Measurements from ENCODE around the gene WNT9A. TPM values are rescaled to one million over a fixed set of nuclear protein-coding genes. Genes with fewer than 3 reads are reported as not detected.
"Not testable (repeated sequence)": the region's sequence is repeated elsewhere in the genome, so short reads cannot be mapped to it uniquely, and the experiment has no call there.

The WNT9A gene
- total RNA-seq, 1 donor from 2014 or later: 14.6 TPM

GRCh38 chr1:227886503-227886961, 61.2 kb downstream of the WNT9A start:
- DNase-seq: peak; percentile 69

GRCh38 chr1:227885648-227886502, 61.9 kb downstream of the WNT9A start:
- peak; percentile 66 for DNase-seq

GRCh38 chr1:227885135-227885647, 62.5 kb downstream of the WNT9A start:
- no peak for DNase-seq

GRCh38 chr1:227884370-227885134, 63.2 kb downstream of the WNT9A start:
- DNase-seq: no peak

- no peak for DNase-seq
These were observed 64.0 kb downstream of the WNT9A start for GRCh38 chr1:227883641-227884301.

- no peak for DNase-seq
These were observed 64.6 kb downstream of the WNT9A start for GRCh38 chr1:227883073-227883520.

GRCh38 chr1:227880342-227880924, 67.3 kb downstream of the WNT9A start:
- DNase-seq: no peak

- not testable (repeated sequence) for DNase-seq
These were observed 69.9 kb downstream of the WNT9A start for GRCh38 chr1:227877810-227878209.

GRCh38 chr1:227871892-227872291, 75.8 kb downstream of the WNT9A start:
- DNase-seq: not testable (repeated sequence)

GRCh38 chr1:227870366-227870765, 77.4 kb downstream of the WNT9A start:
- no peak for DNase-seq

GRCh38 chr1:227869851-227870305, 77.9 kb downstream of the WNT9A start:
- DNase-seq: peak; percentile 50

- DNase-seq: no peak
These were observed 78.4 kb downstream of the WNT9A start for GRCh38 chr1:227869279-227869842.

Small RNAs within 50 kb of the gene (small RNA-seq; reads per million reads assigned to genes)
- gene MIR5008 (ENCODE audit: low replicate concordance) (0.08 reads per million), gene SEPT14P17 (ENCODE audit: low replicate concordance) (not detected)

Other genes starting within 250 kb of the WNT9A start
- gene JMJD4, start 212.6 kb downstream of the WNT9A start, total RNA-seq: 18.5 TPM
- gene SNAP47, start 212.5 kb downstream of the WNT9A start, total RNA-seq: 59.4 TPM
- not detected for gene PRSS38, start 132.3 kb downstream of the WNT9A start, total RNA-seq
- 1.6 TPM for gene WNT3A, start 59.1 kb upstream of the WNT9A start, total RNA-seq
- 152 TPM for gene ARF1, start 134.8 kb upstream of the WNT9A start, total RNA-seq
- 12.1 TPM for gene C1orf35, start 155.4 kb upstream of the WNT9A start, total RNA-seq
- gene MRPL55, start 161.4 kb upstream of the WNT9A start, total RNA-seq: 28.7 TPM
- 156 TPM for gene GUK1, start 192.3 kb upstream of the WNT9A start, total RNA-seq
- 5.5 TPM for gene GJC2, start 202.0 kb upstream of the WNT9A start, total RNA-seq
- gene IBA57, start 217.9 kb upstream of the WNT9A start, total RNA-seq: 11.4 TPM

Data from tongue (tissue), 3 donors.